Activated CD4-positive, CD25-positive, alpha-beta regulatory T cell treated with anti-CD3 and anti-CD28 coated beads, Interleukin-2, amount 50 U/mL, for 72 hours (primary cell): ENCODE results near the gene TPRN.

ENCODE experiments used
- DNase-seq: peaks from one replicate; pipeline ENCODE4 v3.0.0; 2021

Gene TPRN

GRCh38 chr9:137171149-137171900, 29.2 kb downstream of the TPRN start:
- no peak for DNase-seq

- no peak for DNase-seq
These were observed 29.9 kb downstream of the TPRN start for GRCh38 chr9:137170486-137171148.

GRCh38 chr9:137169896-137170358, 30.6 kb downstream of the TPRN start, which contains the start of gene LRRC26:
LRRC26 (minus strand) TSS chr9:137170051; CDS start chr9:137169943, 108 bp downstream.
- DNase-seq, result no peak

GRCh38 chr9:137168904-137169856, 31.4 kb downstream of the TPRN start:
- no peak for DNase-seq

- no peak for DNase-seq
These were observed 32.0 kb downstream of the TPRN start for GRCh38 chr9:137168573-137168903.

- DNase-seq, result no peak
These were observed 32.6 kb downstream of the TPRN start for GRCh38 chr9:137167747-137168572.

- no peak for DNase-seq
These were observed 33.2 kb downstream of the TPRN start for GRCh38 chr9:137167277-137167746.

- no peak for DNase-seq
These were observed 33.9 kb downstream of the TPRN start for GRCh38 chr9:137166380-137167229.

- DNase-seq, result no peak
These were observed 35.2 kb downstream of the TPRN start for GRCh38 chr9:137165250-137165836.

- DNase-seq, result no peak
These were observed 35.9 kb downstream of the TPRN start for GRCh38 chr9:137164370-137165249.

GRCh38 chr9:137163805-137164204, 36.7 kb downstream of the TPRN start:
- DNase-seq, result no peak

- DNase-seq, result no peak
These were observed 37.2 kb downstream of the TPRN start for GRCh38 chr9:137163365-137163715.

- no peak for DNase-seq
These were observed 37.8 kb downstream of the TPRN start for GRCh38 chr9:137162505-137163364.

GRCh38 chr9:137161558-137162486, 38.7 kb downstream of the TPRN start:
- no peak for DNase-seq

- DNase-seq, result no peak
These were observed 39.6 kb downstream of the TPRN start for GRCh38 chr9:137160716-137161557.

- no peak for DNase-seq
These were observed 40.5 kb downstream of the TPRN start for GRCh38 chr9:137160054-137160425.
